Measurements from ENCODE around the gene PRICKLE2.

DNA sequence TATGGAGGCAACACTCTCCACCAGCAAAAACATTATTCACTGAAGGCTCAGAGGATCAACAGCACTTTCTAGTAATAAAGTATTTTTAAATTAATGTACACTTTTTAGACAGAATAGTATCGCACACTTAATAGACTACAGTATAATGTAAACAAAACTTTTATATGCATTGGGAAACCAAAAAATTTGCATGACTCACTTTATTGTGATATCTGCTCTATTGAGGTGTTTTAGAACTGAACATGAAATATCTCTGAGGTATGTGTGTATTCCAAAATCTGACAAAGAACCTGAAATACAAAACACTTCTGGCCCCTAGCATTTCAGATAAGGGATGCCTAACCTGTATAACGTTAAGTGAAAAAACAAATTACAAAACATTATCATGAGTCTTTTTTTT lies 99.7 kb downstream of the PRICKLE2 start:
- TF ChIP-seq ZFP30 (CRISPR knock-in tag; IDR thresholded peaks at IDR 0.05) (no peak), ZNF70 (CRISPR knock-in tag; IDR thresholded peaks at IDR 0.05) (no peak)
- TF ChIP-seq, protein P1, sequence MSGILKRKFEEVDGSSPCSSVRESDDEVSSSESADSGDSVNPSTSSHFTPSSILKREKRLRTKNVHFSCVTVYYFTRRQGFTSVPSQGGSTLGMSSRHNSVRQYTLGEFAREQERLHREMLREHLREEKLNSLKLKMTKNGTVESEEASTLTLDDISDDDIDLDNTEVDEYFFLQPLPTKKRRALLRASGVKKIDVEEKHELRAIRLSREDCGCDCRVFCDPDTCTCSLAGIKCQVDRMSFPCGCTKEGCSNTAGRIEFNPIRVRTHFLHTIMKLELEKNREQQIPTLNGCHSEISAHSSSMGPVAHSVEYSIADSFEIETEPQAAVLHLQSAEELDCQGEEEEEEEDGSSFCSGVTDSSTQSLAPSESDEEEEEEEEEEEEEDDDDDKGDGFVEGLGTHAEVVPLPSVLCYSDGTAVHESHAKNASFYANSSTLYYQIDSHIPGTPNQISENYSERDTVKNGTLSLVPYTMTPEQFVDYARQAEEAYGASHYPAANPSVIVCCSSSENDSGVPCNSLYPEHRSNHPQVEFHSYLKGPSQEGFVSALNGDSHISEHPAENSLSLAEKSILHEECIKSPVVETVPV (CRISPR knock-in tag; IDR thresholded peaks at IDR 0.05), result no peak

Measured in SK-N-SH treated with all-trans-retinoic acid at 6 μM for 48 hours (cell line).